ENCODE measurements around the gene WNT11.

GRCh38 chr11:76238551-76238950 is 32.2 kb upstream of the WNT11 start:
- no peak for TF ChIP-seq CTCF (optimal IDR thresholded peaks at IDR 0.05 in 1 of 3, IDR thresholded peaks at IDR 0.05 in 1 of 3, conservative IDR thresholded peaks at IDR 0.05 in 1 of 3; ENCODE audit: extremely low read depth in 1 of 3, insufficient read depth in 2 of 3, low read length in 3 of 3)
- no peak for TF ChIP-seq EZH2 (IDR thresholded peaks at IDR 0.05; ENCODE audit: low read length)

All from keratinocyte (primary cell).